ENCODE data around the gene VWCE. TPM values are rescaled to one million over a fixed set of nuclear protein-coding genes. Genes with fewer than 3 reads are reported as not detected.
"Not testable (repeated sequence)": the region's sequence is repeated elsewhere in the genome, so short reads cannot be mapped to it uniquely, and the experiment has no call there.

Gene VWCE
- total and polyA plus RNA-seq, 9 of the 15 experiments (the other 6 are each of a cell fraction or from before 2014, with no cell fraction given) = 0.06 to 1.6 (median 0.63) TPM; not detected in 1

DNA sequence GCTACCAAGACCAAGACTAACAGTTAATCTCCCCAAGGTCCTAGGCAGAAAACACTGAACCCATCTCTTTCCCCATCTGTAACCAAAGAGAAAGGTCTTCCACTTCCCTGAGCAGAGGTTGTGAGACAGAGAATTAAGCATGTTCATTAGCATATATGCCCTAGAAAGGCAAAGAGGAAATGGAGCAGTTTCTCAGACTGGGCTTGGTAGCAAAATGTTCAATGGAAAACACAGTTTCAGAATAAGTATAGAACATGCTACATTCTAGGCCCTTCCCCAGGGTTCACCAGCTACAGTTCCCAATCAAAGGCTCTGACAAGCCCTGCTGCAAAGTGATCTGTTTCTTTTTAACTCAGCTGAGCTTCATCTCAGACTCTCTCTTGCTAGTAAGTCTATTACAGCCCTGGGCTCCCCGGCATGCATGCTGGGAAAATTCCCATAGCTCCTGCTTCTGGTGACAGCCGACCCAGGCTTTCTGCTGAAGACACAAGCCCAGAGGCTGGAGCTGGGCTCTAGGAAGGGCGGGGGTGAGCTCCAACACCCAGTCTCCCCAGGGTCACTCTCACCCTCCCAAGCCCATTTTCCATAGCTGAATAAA is 62.5 kb downstream of the VWCE start:
- BruUV-seq (replicated peaks) = not testable (repeated sequence)

DNA sequence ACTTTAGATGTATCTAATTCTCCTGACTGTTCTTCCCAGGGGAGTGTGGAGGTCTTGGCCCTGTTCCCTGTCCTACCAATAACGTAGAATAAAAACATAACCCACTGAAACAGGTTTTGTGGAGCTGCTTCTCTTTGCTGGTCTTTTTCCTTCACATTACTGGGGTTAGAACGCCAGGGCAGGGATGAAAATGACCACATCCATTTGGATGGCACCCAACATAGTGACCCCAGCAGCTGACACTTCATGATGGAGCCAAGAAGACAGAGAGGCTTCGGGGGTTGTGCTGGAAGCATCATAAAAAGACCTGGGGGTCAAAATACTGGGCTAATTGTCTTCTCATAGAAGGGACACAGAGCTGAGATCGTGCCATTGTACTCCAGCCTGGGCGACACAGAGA is 63.5 kb downstream of the VWCE start:
- DNase-seq (ENCODE audit: extremely low read depth in 1 of 4, low spot score in 3 of 4); H3K36me3 ChIP-seq (ENCODE audit: control insufficient read depth, insufficient read depth, low read length); ATAC-seq; H3K27ac ChIP-seq (ENCODE audit: extremely low read depth, low read depth, low read length); POLR2A ChIA-PET; intact Hi-C loops (cut with micrococcal nuclease); H3K4me2 ChIP-seq (ENCODE audit: insufficient read depth, low read length); BruUV-seq (replicated peaks); H3K9me1 ChIP-seq (ENCODE audit: control insufficient read depth, insufficient read depth, low read length); H3K4me3 ChIP-seq; H3K79me2 ChIP-seq (ENCODE audit: control insufficient read depth, insufficient read depth, low read length); FAIRE-seq; CTCF ChIA-PET (ENCODE audit: low intra/inter-chr PET ratio); in situ Hi-C loops (cut with MboI); H4K20me1 ChIP-seq (replicated peaks; ENCODE audit: control insufficient read depth, insufficient read depth, low read length); H3K9ac ChIP-seq (ENCODE audit: insufficient read depth in 1 of 2, low read depth in 2 of 2, low read length in 2 of 2); H3K4me1 ChIP-seq (replicated peaks in 1 of 2; ENCODE audit: control insufficient read depth in 2 of 2, insufficient read depth in 2 of 2, low read length in 2 of 2); H3K9me3 ChIP-seq (replicated peaks; ENCODE audit: control insufficient read depth, insufficient read depth, low read depth, low read length); H2AFZ ChIP-seq (ENCODE audit: low read depth, low read length); H3K27me3 ChIP-seq (ENCODE audit: control insufficient read depth in 2 of 2, insufficient read depth in 2 of 2, low read length in 2 of 2): not testable (repeated sequence)
- WGBS (ENCODE audit: insufficient coverage, low coverage, missing lambda C conversion rate) = no CpG with 5 or more reads among the region's 5 CpGs

More for the DNA sequence above, 62.5 kb downstream of the VWCE start:
- H3K4me1 ChIP-seq (replicated peaks in 1 of 2; ENCODE audit: control insufficient read depth in 2 of 2, insufficient read depth in 2 of 2, low read length in 2 of 2); H2AFZ ChIP-seq (ENCODE audit: low read depth, low read length); in situ Hi-C loops (cut with MboI); H4K20me1 ChIP-seq (replicated peaks; ENCODE audit: control insufficient read depth, insufficient read depth, low read length); H3K9ac ChIP-seq (ENCODE audit: insufficient read depth in 1 of 2, low read depth in 2 of 2, low read length in 2 of 2); H3K4me3 ChIP-seq; CTCF ChIA-PET (ENCODE audit: low intra/inter-chr PET ratio); intact Hi-C loops (cut with micrococcal nuclease); H3K27ac ChIP-seq (ENCODE audit: extremely low read depth, low read depth, low read length); FAIRE-seq; H3K9me1 ChIP-seq (ENCODE audit: control insufficient read depth, insufficient read depth, low read length); H3K9me3 ChIP-seq (replicated peaks; ENCODE audit: control insufficient read depth, insufficient read depth, low read depth, low read length); H3K27me3 ChIP-seq (ENCODE audit: control insufficient read depth in 2 of 2, insufficient read depth in 2 of 2, low read length in 2 of 2); DNase-seq (ENCODE audit: extremely low read depth in 1 of 4, low spot score in 3 of 4); H3K79me2 ChIP-seq (ENCODE audit: control insufficient read depth, insufficient read depth, low read length); H3K4me2 ChIP-seq (ENCODE audit: insufficient read depth, low read length); H3K36me3 ChIP-seq (ENCODE audit: control insufficient read depth, insufficient read depth, low read length); POLR2A ChIA-PET; ATAC-seq: not testable (repeated sequence)
- no CpG with 5 or more reads among the region's 3 CpGs for WGBS (ENCODE audit: insufficient coverage, low coverage, missing lambda C conversion rate)

DNA sequence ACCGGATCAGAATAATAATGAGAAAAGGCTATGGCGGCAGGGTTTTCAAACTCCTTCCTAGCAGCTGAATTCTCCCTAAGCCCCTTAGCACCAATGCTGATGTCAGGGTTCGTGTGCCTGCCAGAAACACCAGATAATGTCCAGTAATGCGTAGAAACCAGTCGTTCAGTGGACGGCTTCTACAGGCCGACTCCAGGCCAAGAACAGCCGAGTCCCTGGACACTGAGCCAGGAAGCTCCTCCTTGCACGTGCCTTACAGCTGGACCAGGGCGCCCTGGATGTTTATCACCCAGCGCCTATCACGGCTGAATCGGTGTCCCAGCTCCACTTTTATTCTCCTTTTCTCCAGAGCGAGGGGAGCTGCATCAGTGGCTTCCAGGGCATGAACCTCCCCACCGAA is 64.1 kb downstream of the VWCE start:
- H3K4me3 ChIP-seq; BruUV-seq (replicated peaks); H3K4me1 ChIP-seq (replicated peaks in 1 of 2; ENCODE audit: control insufficient read depth in 2 of 2, insufficient read depth in 2 of 2, low read length in 2 of 2); H3K9me3 ChIP-seq (replicated peaks; ENCODE audit: control insufficient read depth, insufficient read depth, low read depth, low read length); H3K9me1 ChIP-seq (ENCODE audit: control insufficient read depth, insufficient read depth, low read length); H2AFZ ChIP-seq (ENCODE audit: low read depth, low read length); POLR2A ChIA-PET; H4K20me1 ChIP-seq (replicated peaks; ENCODE audit: control insufficient read depth, insufficient read depth, low read length); FAIRE-seq; intact Hi-C loops (cut with micrococcal nuclease); H3K36me3 ChIP-seq (ENCODE audit: control insufficient read depth, insufficient read depth, low read length); H3K27me3 ChIP-seq (ENCODE audit: control insufficient read depth in 2 of 2, insufficient read depth in 2 of 2, low read length in 2 of 2); H3K79me2 ChIP-seq (ENCODE audit: control insufficient read depth, insufficient read depth, low read length); H3K27ac ChIP-seq (ENCODE audit: extremely low read depth, low read depth, low read length); in situ Hi-C loops (cut with MboI); H3K9ac ChIP-seq (ENCODE audit: insufficient read depth in 1 of 2, low read depth in 2 of 2, low read length in 2 of 2); CTCF ChIA-PET (ENCODE audit: low intra/inter-chr PET ratio); DNase-seq (ENCODE audit: extremely low read depth in 1 of 4, low spot score in 3 of 4); ATAC-seq; H3K4me2 ChIP-seq (ENCODE audit: insufficient read depth, low read length): not testable (repeated sequence)
- no CpG with 5 or more reads among the region's 15 CpGs for WGBS (ENCODE audit: insufficient coverage, low coverage, missing lambda C conversion rate)

DNA sequence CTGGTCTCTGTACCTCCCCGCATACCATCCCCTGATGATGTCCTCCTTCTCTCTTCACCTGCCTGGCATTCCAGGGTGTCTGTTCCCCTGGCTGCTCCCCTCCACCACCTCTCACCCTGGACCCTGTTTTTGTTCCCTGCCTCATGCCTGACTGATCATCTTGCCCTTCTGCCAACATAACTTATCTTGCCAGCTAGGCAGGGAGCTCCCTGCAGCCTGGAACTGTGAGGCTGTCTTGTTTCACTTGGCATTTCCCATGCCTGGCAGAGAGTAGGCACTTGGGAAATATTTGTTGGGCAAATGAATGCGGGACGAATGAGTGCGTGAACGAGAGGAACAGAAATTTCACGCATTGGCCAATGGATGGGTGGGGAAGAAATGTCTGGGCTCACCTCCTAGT is 65.7 kb downstream of the VWCE start:
- H3K4me1 ChIP-seq (replicated peaks in 1 of 2; ENCODE audit: control insufficient read depth in 2 of 2, insufficient read depth in 2 of 2, low read length in 2 of 2); POLR2A ChIA-PET; H3K4me3 ChIP-seq; H3K9me1 ChIP-seq (ENCODE audit: control insufficient read depth, insufficient read depth, low read length); H3K9me3 ChIP-seq (replicated peaks; ENCODE audit: control insufficient read depth, insufficient read depth, low read depth, low read length); H2AFZ ChIP-seq (ENCODE audit: low read depth, low read length); DNase-seq (ENCODE audit: extremely low read depth in 1 of 4, low spot score in 3 of 4); CTCF ChIA-PET (ENCODE audit: low intra/inter-chr PET ratio); H3K27ac ChIP-seq (ENCODE audit: extremely low read depth, low read depth, low read length); H3K27me3 ChIP-seq (ENCODE audit: control insufficient read depth in 2 of 2, insufficient read depth in 2 of 2, low read length in 2 of 2); in situ Hi-C loops (cut with MboI); BruUV-seq (replicated peaks); H3K79me2 ChIP-seq (ENCODE audit: control insufficient read depth, insufficient read depth, low read length); H3K9ac ChIP-seq (ENCODE audit: insufficient read depth in 1 of 2, low read depth in 2 of 2, low read length in 2 of 2); H4K20me1 ChIP-seq (replicated peaks; ENCODE audit: control insufficient read depth, insufficient read depth, low read length); intact Hi-C loops (cut with micrococcal nuclease); H3K36me3 ChIP-seq (ENCODE audit: control insufficient read depth, insufficient read depth, low read length); FAIRE-seq; H3K4me2 ChIP-seq (ENCODE audit: insufficient read depth, low read length); ATAC-seq: not testable (repeated sequence)
- WGBS (ENCODE audit: insufficient coverage, low coverage, missing lambda C conversion rate) = no CpG with 5 or more reads among the region's 6 CpGs
